HEK293T (cell line): ENCODE data around the gene INCENP.

Experiments used
- BHLHE40 ChIP-seq: fragments of 450-650 bp; IDR thresholded peaks from 2 replicates; pipeline ENCODE4 v1.6.1; 2016; ENCODE audit warnings: mild to moderate bottlenecking, moderate library complexity, borderline replicate concordance
- LEF1 ChIP-seq: fragments of 450-650 bp; IDR thresholded peaks from 2 replicates; pipeline ENCODE4 v1.6.1; 2017; ENCODE audit warnings: mild to moderate bottlenecking, borderline replicate concordance
- TARDBP ChIP-seq: fragments of 450-650 bp; IDR thresholded peaks from 2 replicates; pipeline ENCODE4 v1.6.1; 2016
- ZNF384 ChIP-seq: fragments of 450-650 bp; IDR thresholded peaks from 2 replicates; pipeline ENCODE4 v1.6.1; 2016
- TF ChIP-seq, protein P1 (sequence below): fragments of 450-650 bp; IDR thresholded peaks from 2 replicates; pipeline ENCODE4 v1.6.1; 2016

DNA sequence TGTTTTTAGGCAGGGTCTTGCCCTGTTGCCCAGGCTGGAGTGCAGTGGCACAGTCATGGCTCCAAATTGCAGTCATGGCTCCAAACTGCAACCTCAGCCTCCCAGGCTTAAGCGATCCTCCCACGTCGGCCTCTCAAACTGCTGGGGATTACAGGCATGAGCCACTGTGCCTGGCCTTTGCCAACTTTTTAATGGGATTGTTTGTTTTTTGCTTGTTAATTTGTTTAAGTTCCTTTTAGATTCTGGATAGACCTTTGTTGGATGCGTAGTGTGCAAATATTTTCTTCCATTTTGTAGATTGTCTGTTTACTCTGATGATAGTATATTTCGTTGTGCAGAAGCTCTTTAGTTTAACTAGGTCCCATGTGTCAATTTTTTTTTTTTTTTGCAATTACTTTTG is 56.2 kb downstream of the INCENP start:
- no peak for TF ChIP-seq LEF1
- TF ChIP-seq BHLHE40, result no peak
- TF ChIP-seq ZNF384, result no peak
- TF ChIP-seq, protein P1, sequence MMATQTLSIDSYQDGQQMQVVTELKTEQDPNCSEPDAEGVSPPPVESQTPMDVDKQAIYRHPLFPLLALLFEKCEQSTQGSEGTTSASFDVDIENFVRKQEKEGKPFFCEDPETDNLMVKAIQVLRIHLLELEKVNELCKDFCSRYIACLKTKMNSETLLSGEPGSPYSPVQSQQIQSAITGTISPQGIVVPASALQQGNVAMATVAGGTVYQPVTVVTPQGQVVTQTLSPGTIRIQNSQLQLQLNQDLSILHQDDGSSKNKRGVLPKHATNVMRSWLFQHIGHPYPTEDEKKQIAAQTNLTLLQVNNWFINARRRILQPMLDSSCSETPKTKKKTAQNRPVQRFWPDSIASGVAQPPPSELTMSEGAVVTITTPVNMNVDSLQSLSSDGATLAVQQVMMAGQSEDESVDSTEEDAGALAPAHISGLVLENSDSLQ, result no peak
- no peak for TF ChIP-seq TARDBP
